HPDE6-E6E7 (cell line): ENCODE data around the gene MAPT.
"Not testable (repeated sequence)": the region's sequence is repeated elsewhere in the genome, so short reads cannot be mapped to it uniquely, and the experiment has no call there.

Experiments
- DNase-seq: peaks from one replicate; pipeline ENCODE4 v3.0.0; 2011; ENCODE audit warnings: missing footprints; ENCODE audit errors: extremely low spot score

The MAPT gene

DNA sequence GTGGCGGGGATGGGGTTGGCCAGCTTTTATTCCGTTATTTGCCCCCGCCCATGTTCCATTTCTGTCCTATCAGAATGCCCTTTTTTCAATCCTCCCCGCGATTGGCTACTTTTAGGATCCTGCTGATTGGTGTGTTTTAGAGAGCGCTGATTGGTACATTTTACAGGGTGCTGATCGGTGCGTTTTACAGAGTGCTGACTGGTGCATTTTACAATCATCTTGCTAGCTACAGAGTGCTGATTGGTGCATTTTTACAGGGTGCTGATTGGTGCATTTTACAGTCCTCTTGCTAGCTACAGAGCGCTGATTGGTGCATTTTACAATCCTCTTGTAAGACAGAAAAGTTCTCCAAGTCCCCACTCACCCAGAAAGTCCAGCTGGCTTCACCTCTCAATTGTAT is 32.2 kb upstream of the MAPT start:
- not testable (repeated sequence) for DNase-seq

DNA sequence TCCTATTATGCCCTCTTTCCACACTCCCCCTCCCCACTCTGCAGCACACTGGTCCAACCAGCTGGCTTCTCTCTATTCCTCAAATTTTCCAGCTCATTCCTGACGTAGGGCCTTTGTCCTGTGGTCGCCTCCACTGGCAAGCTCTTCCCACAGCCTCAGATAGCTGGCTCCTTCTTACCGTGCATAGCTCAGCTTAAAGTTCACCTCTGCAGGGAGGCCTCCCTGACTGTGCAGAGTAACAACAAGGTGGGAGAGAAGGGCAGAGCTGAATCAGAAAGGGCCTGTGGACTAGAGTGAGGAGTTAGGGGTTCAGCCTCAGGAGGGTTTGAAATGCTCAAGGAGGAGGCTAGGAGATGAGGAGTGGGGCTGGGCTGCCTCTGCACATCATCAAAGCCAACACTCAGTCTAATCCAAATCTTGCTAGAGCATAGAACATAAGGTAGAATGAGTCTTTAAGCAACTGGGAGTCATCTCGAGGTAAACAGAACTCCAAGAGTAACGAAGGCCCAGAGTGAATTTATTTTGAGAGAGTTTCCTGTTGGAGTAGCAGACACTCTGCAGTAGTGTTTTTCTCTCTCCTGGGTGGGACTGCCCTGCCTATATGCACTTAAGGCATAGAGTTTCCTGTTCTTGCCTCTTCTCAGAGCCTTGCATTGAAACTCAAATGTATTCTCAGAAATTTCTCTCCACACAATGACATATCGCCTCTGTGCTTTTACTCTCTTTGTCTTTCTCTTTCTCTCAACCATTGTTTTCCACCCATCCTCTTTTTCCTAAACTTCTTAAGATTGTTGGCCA is 30.3 kb upstream of the MAPT start:
- no peak for DNase-seq

DNA sequence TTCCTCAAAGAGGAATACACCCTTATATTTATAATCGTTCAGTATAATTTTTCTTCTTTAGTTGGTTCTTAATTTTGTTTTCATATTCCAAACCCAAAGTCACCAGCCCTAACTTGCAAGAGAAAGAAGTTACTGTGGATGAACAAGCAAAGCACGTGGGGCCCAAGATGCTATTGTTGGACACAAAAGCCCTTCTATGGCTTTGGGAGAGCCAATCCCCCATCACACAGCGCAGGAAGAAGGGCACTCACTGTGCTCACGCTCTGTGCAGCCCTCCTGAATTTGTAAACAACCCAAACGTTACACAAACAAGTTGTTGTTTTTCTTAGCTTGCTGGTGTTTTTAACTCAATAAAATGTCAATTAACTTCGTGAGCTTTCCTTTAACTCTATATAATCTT is 27.2 kb upstream of the MAPT start:
- no peak for DNase-seq

GRCh38 chr17:45867702-45868101 is 26.7 kb upstream of the MAPT start:
- no peak for DNase-seq

DNA sequence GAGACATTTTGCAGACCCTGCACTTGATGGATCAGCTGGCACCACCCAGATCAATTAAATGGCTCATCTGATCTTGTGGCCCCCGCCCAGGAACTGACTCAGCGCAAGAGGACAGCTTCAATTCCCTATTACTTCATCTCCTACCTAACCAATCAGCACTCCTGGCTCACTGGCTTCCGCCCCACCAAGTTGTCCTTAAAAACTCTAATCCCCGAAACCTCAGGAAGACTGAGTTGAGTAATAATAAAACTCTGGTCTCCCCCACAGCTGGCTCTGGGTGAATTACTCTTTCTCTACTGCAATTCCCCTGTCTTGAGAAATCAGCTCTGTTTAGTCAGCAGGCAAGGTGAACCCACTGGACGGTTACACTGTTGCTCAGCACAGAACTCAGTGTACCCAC is 26.1 kb upstream of the MAPT start:
- DNase-seq = no peak

DNA sequence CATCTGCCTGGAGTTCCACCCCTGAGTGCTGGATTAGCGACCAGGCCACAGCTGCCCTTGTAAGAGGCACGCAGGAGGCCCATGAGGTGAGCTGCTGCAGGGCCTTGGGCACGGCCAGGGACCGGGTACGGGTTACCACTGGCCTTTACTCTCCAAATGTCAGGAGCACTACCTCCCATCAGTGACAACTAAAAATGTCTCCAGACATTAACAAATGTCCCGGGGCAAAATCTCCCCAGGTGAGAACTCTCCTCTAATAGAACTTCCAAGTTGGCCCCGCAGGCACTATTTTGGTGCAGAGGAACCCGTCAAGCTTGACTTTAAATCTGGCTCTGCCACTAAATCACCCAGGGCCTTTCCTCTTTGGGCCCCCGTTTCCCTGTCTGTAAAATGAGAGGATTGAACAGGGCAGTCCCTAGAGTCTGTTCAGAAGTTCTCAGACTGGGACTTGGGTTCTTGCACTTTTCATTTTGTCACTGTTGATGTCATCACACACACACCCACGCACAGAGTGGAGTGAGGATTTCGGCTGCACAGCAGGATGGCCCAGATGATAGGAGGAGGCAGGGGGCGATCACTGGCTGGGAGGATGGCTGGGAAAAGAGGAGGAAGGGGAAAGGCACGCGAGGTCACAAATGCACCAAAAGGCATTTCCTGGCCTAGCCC is 24.5 kb upstream of the MAPT start:
- DNase-seq = no peak

GRCh38 chr17:45870342-45870974 is 23.9 kb upstream of the MAPT start:
- DNase-seq = no peak

- DNase-seq = no peak
Measured at GRCh38 chr17:45871718-45872117, 22.6 kb upstream of the MAPT start.

DNA sequence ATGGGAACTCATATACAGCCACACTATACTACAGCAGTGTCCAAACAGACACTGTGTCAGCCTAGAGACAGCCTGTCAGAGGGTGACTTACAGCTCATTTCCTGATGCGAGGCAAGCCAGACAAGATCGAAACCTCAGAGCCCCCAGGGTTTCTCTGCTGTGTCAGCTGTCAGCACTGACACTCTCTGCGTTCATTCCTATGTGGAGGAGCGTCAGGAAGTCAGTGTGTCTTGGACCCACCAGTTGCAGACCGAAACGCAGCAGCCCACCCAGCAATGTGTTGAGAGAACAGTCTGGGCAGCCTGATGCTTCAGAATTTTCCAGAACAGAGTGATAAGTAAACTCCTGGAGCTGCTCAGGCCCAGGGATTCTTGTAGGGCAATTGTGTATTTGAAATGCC is 20.6 kb upstream of the MAPT start:
- DNase-seq = no peak

- DNase-seq = no peak
Measured at GRCh38 chr17:45874151-45874550, 20.2 kb upstream of the MAPT start.

- DNase-seq = no peak
Measured at GRCh38 chr17:45876539-45876938, 17.8 kb upstream of the MAPT start.

- no peak for DNase-seq
Measured at GRCh38 chr17:45877467-45877866, 16.9 kb upstream of the MAPT start.

DNA sequence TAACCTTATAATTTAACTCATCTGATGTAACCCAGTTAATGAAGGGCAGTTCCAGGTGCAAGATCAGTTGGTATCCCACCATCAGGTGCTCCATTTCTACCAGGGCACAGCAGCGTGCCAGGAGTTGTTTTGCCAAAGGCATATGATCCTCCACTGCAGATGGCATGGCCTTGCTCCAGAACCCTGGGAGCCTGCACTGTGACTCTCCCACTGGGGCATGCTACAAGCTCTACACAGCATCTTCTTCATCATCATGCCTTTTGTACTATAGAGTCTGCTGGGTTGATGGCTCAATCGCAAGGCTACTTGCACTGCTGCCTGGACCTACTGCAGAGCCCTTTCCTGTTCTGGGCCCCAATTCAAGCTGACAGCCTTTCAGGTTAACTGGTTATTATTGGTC is 11.3 kb upstream of the MAPT start:
- DNase-seq = no peak

GRCh38 chr17:45886852-45887251 is 7.5 kb upstream of the MAPT start:
- no peak for DNase-seq

DNA sequence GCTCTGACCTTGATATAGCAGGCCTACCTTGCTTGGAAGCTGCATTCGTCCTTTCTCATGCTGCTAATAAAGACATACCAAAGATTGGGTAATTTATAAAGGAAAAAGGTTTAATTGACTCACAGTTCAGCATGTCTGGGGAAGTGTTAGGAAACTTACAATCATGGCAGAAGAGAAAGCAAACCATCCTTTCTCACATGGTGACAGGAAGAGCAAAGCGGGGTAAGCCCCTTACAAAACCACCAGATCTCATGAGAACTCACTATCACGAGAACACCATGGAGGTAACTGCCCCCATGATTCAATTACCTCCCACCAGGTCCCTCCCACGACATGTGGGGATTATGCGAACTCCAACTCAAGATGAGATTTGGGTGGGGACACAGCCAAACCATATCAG is 6.0 kb upstream of the MAPT start:
- no peak for DNase-seq

DNA sequence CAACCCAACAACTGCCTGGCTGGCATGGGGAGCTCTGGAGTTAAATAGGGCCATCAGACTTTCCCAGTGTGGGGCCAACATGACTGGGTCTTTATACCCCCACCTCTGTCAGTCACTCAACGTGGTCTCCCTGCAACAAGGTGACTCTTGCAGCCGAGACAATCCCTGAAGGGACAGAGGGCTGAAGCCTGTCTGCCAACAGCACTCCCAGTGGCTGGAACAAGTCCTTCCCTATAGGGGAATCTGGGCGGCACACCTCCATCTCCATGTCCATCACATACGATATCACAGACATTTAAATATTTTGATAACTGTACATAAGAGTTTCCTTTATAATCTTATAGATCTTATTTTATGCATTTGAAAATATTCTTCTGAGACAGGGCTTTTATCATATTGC is 4.8 kb upstream of the MAPT start:
- no peak for DNase-seq

GRCh38 chr17:45893725-45894021 is 681 bp upstream of the MAPT start:
- no peak for DNase-seq

DNA sequence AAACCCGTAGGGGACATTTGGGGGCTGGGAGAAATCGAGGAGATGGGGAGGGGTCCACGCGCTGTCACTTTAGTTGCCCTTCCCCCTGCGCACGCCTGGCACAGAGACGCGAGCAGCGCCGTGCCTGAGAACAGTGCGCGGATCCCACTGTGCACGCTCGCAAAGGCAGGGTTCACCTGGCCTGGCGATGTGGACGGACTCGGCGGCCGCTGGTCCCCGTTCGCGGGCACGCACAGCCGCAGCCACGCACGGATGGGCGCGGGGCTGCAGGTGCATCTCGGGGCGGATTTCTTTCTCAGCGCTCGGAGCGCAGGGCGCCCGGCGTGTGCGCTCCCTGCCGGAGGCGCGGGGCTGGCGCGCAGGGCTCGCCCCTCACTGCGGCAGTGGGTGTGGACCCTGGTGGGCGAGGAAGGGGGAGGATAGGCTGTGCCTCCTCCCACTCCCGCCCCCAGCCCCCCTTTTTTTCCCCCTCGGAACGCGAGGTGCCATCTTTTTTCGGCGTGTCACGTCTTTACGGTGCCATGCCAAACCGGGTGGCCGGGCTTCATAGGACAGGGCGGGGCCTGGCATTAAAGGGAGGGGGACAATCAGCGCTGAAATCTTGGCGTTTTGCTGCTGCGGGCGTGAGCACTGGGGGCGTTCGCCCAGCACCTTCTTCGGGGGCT is 1.1 kb downstream of the MAPT start:
- no peak for DNase-seq

GRCh38 chr17:45895969-45896785 is 1.8 kb downstream of the MAPT start:
- no peak for DNase-seq

- no peak for DNase-seq
Measured at GRCh38 chr17:45896803-45897693, 2.7 kb downstream of the MAPT start.

GRCh38 chr17:45900136-45900535 is 5.8 kb downstream of the MAPT start:
- no peak for DNase-seq
